ENCODE measurements around the gene RERE. TPM values are rescaled to one million over a fixed set of nuclear protein-coding genes. Genes with fewer than 3 reads are reported as not detected.
A peak's percentile ranks its signal among the peaks of the same experiment; 100 is the strongest.

Gene RERE
- total and polyA plus RNA-seq, 7 donors = 19.2 to 148 (median 90.6) TPM

DNA sequence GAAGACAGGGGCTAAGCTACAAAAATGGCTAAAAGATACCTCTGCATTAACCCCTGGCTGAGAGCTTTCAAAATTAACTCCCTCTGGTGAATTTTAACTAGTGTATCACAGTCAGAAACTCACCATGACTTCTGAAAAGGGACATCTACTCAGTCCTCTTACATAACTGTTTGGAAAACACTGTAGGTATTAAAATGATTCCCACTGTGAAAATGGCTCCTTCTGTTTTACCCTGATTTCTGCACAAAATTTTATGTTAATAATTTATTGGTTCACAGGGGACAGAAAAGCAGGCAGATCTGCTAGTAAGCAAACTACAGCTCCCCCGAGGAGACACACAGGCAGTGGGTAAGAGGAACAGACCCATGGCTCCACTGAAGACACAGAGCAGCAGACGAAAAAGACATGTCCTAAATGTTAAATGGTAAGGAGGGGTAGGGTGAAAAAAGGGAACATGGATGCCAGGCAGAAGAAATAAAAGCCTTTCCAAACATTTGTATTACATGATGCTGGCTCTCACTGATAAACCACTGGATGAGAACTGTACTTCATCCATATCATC, 387.8 kb downstream of the RERE start:
- TF ChIP-seq POLR2A (IDR thresholded peaks at IDR 0.05) = no peak
- no peak for TF ChIP-seq EP300 (IDR thresholded peaks at IDR 0.05)
- TF ChIP-seq CTCF (IDR thresholded peaks at IDR 0.05) = no peak
- TF ChIP-seq POLR2AphosphoS5 (IDR thresholded peaks at IDR 0.05) = no peak
- H3K4me1 ChIP-seq = peaks cover 0 to 53% (median 28%) of the 10 kb centered on the region in 4 donors
- no peaks in the 10 kb centered on the region for H3K36me3 ChIP-seq
- DNase-seq = no peak
- 71 to 86% methylated on average over 2 of the region's 2 CpGs for WGBS, 2 donors
- H3K4me3 ChIP-seq = no peak overlapping the region
- no peaks in the 10 kb centered on the region for H3K27me3 ChIP-seq
- H3K27ac ChIP-seq = peak overlapping the region in 2 of 4 donors; percentile 4 to 66
- intact Hi-C loops (cut with DNase I) = no loop called here
- H3K9me3 ChIP-seq = no peaks in the 10 kb centered on the region

GRCh38 chr1:8428441-8428840, 389.0 kb downstream of the RERE start:
- Histone ChIP-seq H3K4me1 (peaks cover 0 to 55% (median 32%) of the 10 kb centered on the region in 4 donors), H3K36me3 (no peaks in the 10 kb centered on the region), H3K27me3 (no peaks in the 10 kb centered on the region), H3K4me3 (no peak overlapping the region), H3K27ac (peak overlapping the region; percentile 22 to 73 (median 59)), H3K9me3 (no peaks in the 10 kb centered on the region)
- DNase-seq = no peak
- WGBS, 2 donors = 83 to 87% methylated on average over 5 of the region's 5 CpGs
- intact Hi-C loops (cut with DNase I) = no loop called here
- TF ChIP-seq POLR2A (IDR thresholded peaks at IDR 0.05) = no peak
- TF ChIP-seq EP300 (IDR thresholded peaks at IDR 0.05) = no peak
- no peak for TF ChIP-seq CTCF (IDR thresholded peaks at IDR 0.05)
- TF ChIP-seq POLR2AphosphoS5 (IDR thresholded peaks at IDR 0.05) = no peak

GRCh38 chr1:8427986-8428385, 389.5 kb downstream of the RERE start:
- Histone ChIP-seq H3K4me3 (no peak overlapping the region), H3K36me3 (no peaks in the 10 kb centered on the region), H3K27ac (peak overlapping the region; percentile 22 to 73 (median 59)), H3K4me1 (peaks cover 0 to 55% (median 32%) of the 10 kb centered on the region in 4 donors), H3K27me3 (no peaks in the 10 kb centered on the region), H3K9me3 (no peaks in the 10 kb centered on the region)
- WGBS, 2 donors = 64 to 87% methylated on average over 5 of the region's 5 CpGs
- intact Hi-C loops (cut with DNase I) = no loop called here
- TF ChIP-seq POLR2AphosphoS5 (IDR thresholded peaks at IDR 0.05) (peak in 2 of 4 donors; percentile 36 to 44), CTCF (IDR thresholded peaks at IDR 0.05) (no peak)
- DNase-seq = peak; percentile 88

DNA sequence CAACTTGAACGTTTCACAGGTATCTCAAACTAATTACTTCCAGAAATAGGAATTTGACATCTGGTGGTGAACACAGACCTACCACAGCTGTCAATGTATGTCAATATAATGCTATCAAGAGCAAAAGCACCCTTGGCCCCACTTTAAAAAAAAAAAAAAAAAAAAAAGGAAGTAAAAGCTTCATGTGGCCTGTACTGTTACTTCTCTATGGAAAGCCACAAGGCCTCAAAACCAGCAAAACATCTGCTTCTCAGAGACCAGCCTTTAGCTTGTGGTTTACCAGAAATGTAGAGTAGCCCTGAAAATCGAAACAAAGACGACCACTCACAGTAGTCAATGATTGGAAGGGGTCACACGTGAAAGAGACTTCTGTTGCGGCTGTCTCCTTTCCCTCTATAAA, 389.9 kb downstream of the RERE start:
- intact Hi-C loops (cut with DNase I) = no loop called here
- Histone ChIP-seq H3K36me3 (no peaks in the 10 kb centered on the region), H3K9me3 (no peaks in the 10 kb centered on the region), H3K4me3 (no peak overlapping the region), H3K27ac (peak overlapping the region; percentile 14 to 73 (median 59)), H3K27me3 (no peaks in the 10 kb centered on the region), H3K4me1 (peaks cover 0 to 55% (median 32%) of the 10 kb centered on the region in 4 donors)
- no peak for TF ChIP-seq EP300 (IDR thresholded peaks at IDR 0.05)
- no peak for TF ChIP-seq POLR2AphosphoS5 (IDR thresholded peaks at IDR 0.05)
- no peak for TF ChIP-seq POLR2A (IDR thresholded peaks at IDR 0.05)
- no peak for TF ChIP-seq CTCF (IDR thresholded peaks at IDR 0.05)
- DNase-seq = no peak
- WGBS, 2 donors = 55 to 86% methylated on average over 5 of the region's 5 CpGs

DNA sequence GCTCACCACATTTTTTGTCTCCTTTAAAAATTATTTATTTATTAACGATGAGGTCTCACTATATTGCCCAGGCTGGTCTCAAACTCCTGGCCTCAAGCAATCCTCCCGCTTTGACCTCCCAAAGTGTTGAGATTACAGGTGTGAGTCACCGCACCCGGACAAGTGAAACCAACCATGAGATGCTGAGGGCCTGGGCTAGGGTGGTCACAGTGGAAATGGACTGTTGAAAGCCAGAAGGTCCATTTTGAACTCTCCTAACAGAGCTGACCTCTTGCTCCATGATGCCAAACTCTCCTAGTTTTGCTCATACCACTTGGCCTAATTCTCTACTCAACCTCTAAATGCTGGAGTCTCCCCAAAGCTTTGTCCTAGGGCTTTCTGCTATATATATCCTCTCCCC, 390.4 kb downstream of the RERE start:
- no peaks in the 10 kb centered on the region for H3K9me3 ChIP-seq
- intact Hi-C loops (cut with DNase I) = no loop called here
- no peak for DNase-seq

More for the DNA sequence above, 390.4 kb downstream of the RERE start:
- peak overlapping the region in 3 of 4 donors; percentile 52 to 73 (median 66) for H3K27ac ChIP-seq
- peaks cover 0 to 55% (median 32%) of the 10 kb centered on the region in 4 donors for H3K4me1 ChIP-seq
- no peak overlapping the region for H3K4me3 ChIP-seq
- H3K36me3 ChIP-seq = no peaks in the 10 kb centered on the region
- 88 to 92% methylated on average over 4 of the region's 4 CpGs for WGBS, 2 donors
- no peaks in the 10 kb centered on the region for H3K27me3 ChIP-seq
- no peak for TF ChIP-seq EP300 (IDR thresholded peaks at IDR 0.05)
